ENCODE data around the gene LIMK2. TPM values are rescaled to one million over a fixed set of nuclear protein-coding genes. Genes with fewer than 3 reads are reported as not detected.
A peak's percentile ranks its signal among the peaks of the same experiment; 100 is the strongest.
"Not testable (repeated sequence)": the region's sequence is repeated elsewhere in the genome, so short reads cannot be mapped to it uniquely, and the experiment has no call there.

LIMK2 gene
- total RNA-seq, 1 experiment from 2014 or later: 27.9 TPM

GRCh38 chr22:31305194-31305593 is 93.1 kb downstream of the LIMK2 start:
- no peak overlapping the region for H3K27ac ChIP-seq (ENCODE audit: low read depth, low read length, poor library complexity, severe bottlenecking)
- TF ChIP-seq EZH2 (IDR thresholded peaks at IDR 0.05; ENCODE audit: borderline replicate concordance, low read depth, low read length, poor library complexity, severe bottlenecking) (no peak), CTCF (conservative IDR thresholded peaks at IDR 0.05; ENCODE audit: low read depth, low read length) (no peak)
- intact Hi-C loops (cut with micrococcal nuclease; ENCODE audit: unreplicated experiment): no loop called here
- ChIA-PET CTCF (no interaction called here), POLR2A (ENCODE audit: low non-redundant PET) (no interaction called here)
- no peak for DNase-seq (ENCODE audit: low spot score)
- no peaks in the 10 kb centered on the region for H3K27me3 ChIP-seq (replicated peaks; ENCODE audit: insufficient read depth, low read depth, low read length, poor library complexity)
- no peak overlapping the region for H3K4me3 ChIP-seq (ENCODE audit: low read depth, low read length, poor library complexity, severe bottlenecking)
- no peaks in the 10 kb centered on the region for H3K4me1 ChIP-seq (ENCODE audit: insufficient read depth, low read length, poor library complexity, severe bottlenecking)
- BruUV-seq (replicated peaks): no TSS peak
- no peaks in the 10 kb centered on the region for H3K36me3 ChIP-seq (ENCODE audit: insufficient read depth, low read length, poor library complexity, severe bottlenecking)
- no peaks in the 10 kb centered on the region for H3K9me3 ChIP-seq (ENCODE audit: low read depth, low read length, poor library complexity, severe bottlenecking)

- Histone ChIP-seq H3K27ac (ENCODE audit: low read depth, low read length, poor library complexity, severe bottlenecking) (no peak overlapping the region), H3K9me3 (ENCODE audit: low read depth, low read length, poor library complexity, severe bottlenecking) (no peaks in the 10 kb centered on the region), H3K4me3 (ENCODE audit: low read depth, low read length, poor library complexity, severe bottlenecking) (no peak overlapping the region), H3K36me3 (ENCODE audit: insufficient read depth, low read length, poor library complexity, severe bottlenecking) (no peaks in the 10 kb centered on the region), H3K4me1 (ENCODE audit: insufficient read depth, low read length, poor library complexity, severe bottlenecking) (no peaks in the 10 kb centered on the region), H3K27me3 (replicated peaks; ENCODE audit: insufficient read depth, low read depth, low read length, poor library complexity) (no peaks in the 10 kb centered on the region)
- intact Hi-C loops (cut with micrococcal nuclease; ENCODE audit: unreplicated experiment): no loop called here
- no peak for DNase-seq (ENCODE audit: low spot score)
- no TSS peak for BruUV-seq (replicated peaks)
- ChIA-PET CTCF (no interaction called here), POLR2A (ENCODE audit: low non-redundant PET) (interaction anchor here (0.6 kb wide), 1 partner anchor 345 kb away, joined by 4 read pairs; no protein-coding TSS in a partner anchor)
- TF ChIP-seq EZH2 (IDR thresholded peaks at IDR 0.05; ENCODE audit: borderline replicate concordance, low read depth, low read length, poor library complexity, severe bottlenecking): no peak
- TF ChIP-seq CTCF (conservative IDR thresholded peaks at IDR 0.05; ENCODE audit: low read depth, low read length): no peak
These were observed 96.1 kb downstream of the LIMK2 start for GRCh38 chr22:31308181-31308580.

GRCh38 chr22:31313366-31314147 is 101.5 kb downstream of the LIMK2 start:
- intact Hi-C loops (cut with micrococcal nuclease; ENCODE audit: unreplicated experiment): loop anchor here (2.0 kb wide), 1 partner anchor 21 kb away; the partner anchor contains the start of gene PIK3IP1
- Histone ChIP-seq H3K27me3 (replicated peaks; ENCODE audit: insufficient read depth, low read depth, low read length, poor library complexity) (no peaks in the 10 kb centered on the region), H3K9me3 (ENCODE audit: low read depth, low read length, poor library complexity, severe bottlenecking) (no peaks in the 10 kb centered on the region), H3K4me1 (ENCODE audit: insufficient read depth, low read length, poor library complexity, severe bottlenecking) (no peaks in the 10 kb centered on the region), H3K27ac (ENCODE audit: low read depth, low read length, poor library complexity, severe bottlenecking) (no peak overlapping the region), H3K36me3 (ENCODE audit: insufficient read depth, low read length, poor library complexity, severe bottlenecking) (no peaks in the 10 kb centered on the region), H3K4me3 (ENCODE audit: low read depth, low read length, poor library complexity, severe bottlenecking) (no peak overlapping the region)
- DNase-seq (ENCODE audit: low spot score): peak; percentile 62
- POLR2A ChIA-PET (ENCODE audit: low non-redundant PET): no interaction called here
- TF ChIP-seq EZH2 (IDR thresholded peaks at IDR 0.05; ENCODE audit: borderline replicate concordance, low read depth, low read length, poor library complexity, severe bottlenecking): no peak
- peak; percentile 92 for TF ChIP-seq CTCF (conservative IDR thresholded peaks at IDR 0.05; ENCODE audit: low read depth, low read length)
- BruUV-seq (replicated peaks): no TSS peak
- CTCF ChIA-PET: interaction anchor here (0.6 to 1.2 kb wide), 7 partner anchors 10 to 160 kb away, joined by 3 to 17 read pairs (median 7); partner anchors contain the start of gene PIK3IP1

GRCh38 chr22:31314220-31314619 is 102.1 kb downstream of the LIMK2 start:
- CTCF ChIA-PET: interaction anchor here (0.7 to 1.1 kb wide), 2 partner anchors 9 to 23 kb away, joined by 3 to 17 read pairs; no protein-coding TSS in a partner anchor
- POLR2A ChIA-PET (ENCODE audit: low non-redundant PET); H3K27me3 ChIP-seq (replicated peaks; ENCODE audit: insufficient read depth, low read depth, low read length, poor library complexity); BruUV-seq (replicated peaks); H3K4me3 ChIP-seq (ENCODE audit: low read depth, low read length, poor library complexity, severe bottlenecking); H3K27ac ChIP-seq (ENCODE audit: low read depth, low read length, poor library complexity, severe bottlenecking); H3K9me3 ChIP-seq (ENCODE audit: low read depth, low read length, poor library complexity, severe bottlenecking); DNase-seq (ENCODE audit: low spot score); H3K36me3 ChIP-seq (ENCODE audit: insufficient read depth, low read length, poor library complexity, severe bottlenecking); intact Hi-C loops (cut with micrococcal nuclease; ENCODE audit: unreplicated experiment); H3K4me1 ChIP-seq (ENCODE audit: insufficient read depth, low read length, poor library complexity, severe bottlenecking): not testable (repeated sequence)
